Measurements from ENCODE around the gene CMSS1.

- TF ChIP-seq CTCF (IDR thresholded peaks at IDR 0.05) (no peak), POLR2A (IDR thresholded peaks at IDR 0.05) (no peak)
These were observed 303.0 kb downstream of the CMSS1 start for GRCh38 chr3:100120693-100121092.

All from heart left ventricle (tissue), 13 donors.